ENCODE measurements around the gene CCL22.

DNA sequence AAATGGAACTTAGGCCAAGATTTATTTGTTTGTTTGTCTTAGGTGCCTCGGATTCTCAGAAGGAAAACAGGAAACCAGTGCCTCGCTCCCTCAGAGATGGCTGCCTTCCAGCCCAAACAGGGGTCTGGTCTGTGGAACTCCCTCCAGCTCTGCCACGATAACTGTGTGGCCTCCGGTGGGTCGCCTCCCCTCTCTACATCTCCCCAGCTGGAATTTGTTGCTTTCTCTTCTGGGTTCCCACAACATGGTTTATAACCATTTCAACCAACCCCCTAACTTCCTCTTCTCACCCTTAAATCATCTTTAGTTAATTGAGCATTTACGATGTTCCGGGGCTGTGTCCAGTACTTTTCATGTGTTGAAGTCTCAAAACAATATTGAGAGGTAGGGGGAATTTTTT, 43.2 kb upstream of the CCL22 start:
- no peak for TF ChIP-seq EZH2 (IDR thresholded peaks at IDR 0.05; ENCODE audit: borderline replicate concordance, low read depth, low read length, poor library complexity, severe bottlenecking)
- TF ChIP-seq, protein P1, sequence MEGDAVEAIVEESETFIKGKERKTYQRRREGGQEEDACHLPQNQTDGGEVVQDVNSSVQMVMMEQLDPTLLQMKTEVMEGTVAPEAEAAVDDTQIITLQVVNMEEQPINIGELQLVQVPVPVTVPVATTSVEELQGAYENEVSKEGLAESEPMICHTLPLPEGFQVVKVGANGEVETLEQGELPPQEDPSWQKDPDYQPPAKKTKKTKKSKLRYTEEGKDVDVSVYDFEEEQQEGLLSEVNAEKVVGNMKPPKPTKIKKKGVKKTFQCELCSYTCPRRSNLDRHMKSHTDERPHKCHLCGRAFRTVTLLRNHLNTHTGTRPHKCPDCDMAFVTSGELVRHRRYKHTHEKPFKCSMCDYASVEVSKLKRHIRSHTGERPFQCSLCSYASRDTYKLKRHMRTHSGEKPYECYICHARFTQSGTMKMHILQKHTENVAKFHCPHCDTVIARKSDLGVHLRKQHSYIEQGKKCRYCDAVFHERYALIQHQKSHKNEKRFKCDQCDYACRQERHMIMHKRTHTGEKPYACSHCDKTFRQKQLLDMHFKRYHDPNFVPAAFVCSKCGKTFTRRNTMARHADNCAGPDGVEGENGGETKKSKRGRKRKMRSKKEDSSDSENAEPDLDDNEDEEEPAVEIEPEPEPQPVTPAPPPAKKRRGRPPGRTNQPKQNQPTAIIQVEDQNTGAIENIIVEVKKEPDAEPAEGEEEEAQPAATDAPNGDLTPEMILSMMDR (conservative IDR thresholded peaks at IDR 0.05; ENCODE audit: low read depth, low read length), result no peak
